ENCODE data around the gene RNASET2.

Gene RNASET2

DNA sequence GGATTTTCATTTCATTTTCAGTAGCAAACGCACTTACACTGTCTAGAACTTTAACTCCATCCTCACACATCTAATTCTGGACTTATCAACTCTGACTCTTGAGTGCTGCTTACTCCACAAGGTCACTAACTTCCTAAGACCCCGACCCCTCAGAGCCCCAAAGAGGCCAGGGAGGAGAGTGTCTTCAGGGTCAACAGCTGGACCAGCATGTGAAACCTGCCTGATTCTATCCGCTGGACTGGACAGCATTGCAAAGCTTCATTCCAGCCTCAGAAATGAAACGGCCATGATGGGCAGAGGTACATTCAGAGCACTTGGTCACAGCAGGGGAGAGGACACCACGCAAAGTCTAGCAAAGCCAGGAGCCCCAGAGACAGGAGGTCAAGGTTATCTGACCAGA, 9.1 kb downstream of the RNASET2 start:
- DNase-seq (ENCODE audit: low read depth), result no peak

DNA sequence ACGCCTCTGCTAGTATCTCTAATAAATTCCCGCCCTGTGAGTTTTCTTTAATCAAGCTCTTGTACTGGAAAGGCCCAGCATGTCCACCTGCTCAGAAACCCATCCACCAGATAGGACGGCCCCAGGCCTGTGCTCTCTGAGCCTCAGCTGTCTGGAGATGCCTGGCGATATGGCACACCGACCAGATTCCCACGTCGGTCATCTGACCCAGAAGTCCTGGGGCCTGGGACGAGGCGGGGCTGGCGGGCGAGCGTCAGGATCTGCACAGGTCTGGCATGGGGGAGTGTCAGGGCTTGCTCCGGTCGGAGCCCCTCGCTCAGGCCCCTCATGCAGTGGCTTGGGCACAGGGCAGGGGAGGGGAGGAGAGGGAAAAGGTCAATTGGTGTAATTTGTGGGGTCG, 10.2 kb downstream of the RNASET2 start:
- no peak for DNase-seq (ENCODE audit: low read depth)

DNA sequence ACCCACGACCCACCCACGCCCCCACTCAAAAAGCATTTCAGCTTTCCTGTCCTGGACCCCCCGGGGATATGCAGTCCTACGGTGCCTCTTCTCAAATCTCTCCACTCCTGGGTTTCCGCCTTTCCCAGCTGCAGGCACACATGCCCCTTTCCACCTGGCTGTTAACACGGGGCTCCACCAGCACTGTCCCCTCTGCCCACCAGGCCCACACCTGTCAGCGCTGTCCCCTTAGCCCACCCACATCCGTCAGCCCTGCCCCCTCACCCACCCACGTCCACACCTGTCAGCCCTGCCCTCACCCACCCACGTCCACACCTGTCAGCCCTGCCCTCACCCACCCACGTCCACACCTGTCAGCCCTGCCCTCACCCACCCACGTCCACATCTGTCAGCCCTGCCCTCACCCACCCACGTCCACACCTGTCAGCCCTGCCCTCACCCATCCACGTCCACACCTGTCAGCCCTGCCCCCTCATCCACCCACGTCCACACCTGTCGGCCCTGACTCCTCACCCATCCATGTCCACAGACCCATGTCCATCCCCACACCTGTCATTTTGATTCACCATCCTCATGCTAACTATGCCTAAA, 11.6 kb downstream of the RNASET2 start:
- DNase-seq (ENCODE audit: low read depth), result no peak

DNA sequence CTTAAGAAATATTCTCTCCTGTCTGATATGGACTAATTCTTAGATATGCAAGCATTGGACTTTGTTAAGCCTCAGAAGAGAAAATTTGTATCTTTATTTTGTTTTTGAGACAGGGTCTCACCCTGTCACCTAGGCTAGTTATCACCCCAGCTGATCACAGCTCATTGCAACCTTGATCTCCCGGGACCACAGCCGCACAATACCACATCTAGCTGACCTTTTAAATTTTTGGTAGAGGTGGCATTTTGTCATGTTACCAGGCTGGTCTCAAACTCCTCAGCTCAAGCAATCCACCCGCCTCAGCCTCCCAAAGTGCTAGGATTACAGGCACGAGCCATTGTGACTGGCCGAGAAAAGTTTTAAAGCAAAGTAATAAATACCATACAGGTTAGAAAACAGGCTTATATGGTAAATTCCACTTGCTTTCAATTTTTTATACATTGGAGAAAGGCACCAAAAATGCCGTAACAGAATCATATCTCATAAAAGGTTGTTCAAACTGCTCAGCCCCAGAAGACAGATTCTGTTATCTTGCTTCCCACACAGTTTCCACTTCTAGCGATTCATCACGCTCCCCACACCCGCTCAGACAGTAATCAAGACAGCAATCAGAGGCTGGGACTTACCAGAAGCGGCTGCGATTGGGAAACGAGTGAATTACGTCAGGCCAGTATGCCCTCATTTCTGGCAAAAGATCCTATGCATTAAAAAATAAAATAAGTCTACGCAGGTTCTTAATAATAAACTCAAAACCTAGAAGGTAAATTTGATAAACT, 13.8 kb downstream of the RNASET2 start:
- no peak for DNase-seq (ENCODE audit: low read depth)

DNA sequence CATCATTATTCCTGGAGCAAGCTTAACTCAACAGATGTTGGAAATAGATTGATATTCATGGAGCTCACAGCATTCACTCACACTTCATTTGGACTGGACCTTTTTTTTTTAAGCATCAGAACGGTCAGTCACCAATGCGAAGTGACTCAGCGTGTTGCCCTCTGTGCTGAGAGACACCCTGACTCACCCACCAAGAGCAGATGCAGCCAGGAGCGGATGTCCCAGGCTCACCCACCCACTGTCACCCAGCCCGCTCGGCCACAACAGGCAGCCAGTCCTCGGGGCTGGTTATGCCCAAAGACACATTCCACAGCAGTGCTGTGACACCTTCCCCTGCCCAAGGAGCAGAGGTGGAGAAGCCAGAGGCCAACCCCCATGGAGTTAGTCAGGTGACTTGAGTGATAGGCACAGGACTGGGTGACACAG, 15.7 kb downstream of the RNASET2 start:
- DNase-seq (ENCODE audit: low read depth), result no peak

DNA sequence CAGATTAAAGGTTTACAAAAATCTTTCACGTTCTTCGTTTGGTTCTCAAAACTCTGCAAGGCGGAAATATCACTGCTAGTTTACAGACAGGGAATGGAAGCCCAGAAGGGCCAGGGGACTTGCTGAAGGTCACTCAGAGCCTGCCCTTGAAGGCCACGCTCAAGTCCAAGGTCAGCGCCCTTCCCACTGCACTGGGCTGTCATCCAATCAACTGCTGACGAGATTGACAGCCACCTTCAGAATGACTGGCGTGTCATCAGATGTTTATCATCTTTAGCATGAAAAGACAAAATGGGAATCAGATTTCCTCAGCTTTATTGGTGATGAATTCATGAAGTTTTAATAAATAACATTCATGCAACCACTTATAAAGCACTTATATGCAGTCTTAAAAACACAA, 16.5 kb downstream of the RNASET2 start:
- no peak for DNase-seq (ENCODE audit: low read depth)

DNA sequence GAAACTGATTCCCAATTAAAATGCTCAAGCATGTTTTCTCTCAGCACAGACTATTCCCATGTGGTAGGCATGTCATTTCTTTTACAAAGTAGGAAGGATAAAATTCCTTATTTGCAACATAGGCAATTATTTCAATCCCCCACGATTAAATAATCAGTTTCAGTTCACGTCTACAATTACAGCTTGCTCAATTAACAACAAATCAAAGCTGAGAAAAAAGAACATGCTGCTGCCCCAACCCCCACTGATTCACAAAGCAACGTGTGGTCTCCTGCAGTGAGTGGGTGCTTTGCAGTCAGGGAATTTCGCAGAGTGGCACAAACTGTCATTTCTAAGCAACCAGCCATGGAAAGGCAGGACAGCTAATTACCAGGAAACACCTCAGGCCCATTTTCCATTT, 17.0 kb downstream of the RNASET2 start:
- no peak for DNase-seq (ENCODE audit: low read depth)

DNA sequence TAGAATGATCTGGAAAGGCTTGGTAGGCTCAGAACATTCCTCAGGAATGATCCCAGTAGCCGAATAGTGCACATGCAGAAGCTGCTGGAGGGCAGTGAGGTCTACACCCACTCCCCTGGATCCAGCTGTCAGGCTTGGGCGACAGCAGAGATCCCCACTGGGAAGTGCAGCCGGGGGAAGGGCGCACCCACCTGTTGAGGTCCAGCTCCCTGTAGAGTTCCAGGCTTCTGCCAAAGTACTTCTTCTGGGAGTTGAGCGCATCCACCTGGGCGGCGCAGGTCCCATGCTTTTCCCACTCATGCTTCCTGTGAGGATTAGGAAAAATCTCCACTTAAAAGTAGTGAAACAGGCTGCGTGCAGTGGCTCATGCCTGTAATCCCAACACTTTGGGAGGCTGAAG, 17.6 kb downstream of the RNASET2 start:
- DNase-seq (ENCODE audit: low read depth), result no peak

DNA sequence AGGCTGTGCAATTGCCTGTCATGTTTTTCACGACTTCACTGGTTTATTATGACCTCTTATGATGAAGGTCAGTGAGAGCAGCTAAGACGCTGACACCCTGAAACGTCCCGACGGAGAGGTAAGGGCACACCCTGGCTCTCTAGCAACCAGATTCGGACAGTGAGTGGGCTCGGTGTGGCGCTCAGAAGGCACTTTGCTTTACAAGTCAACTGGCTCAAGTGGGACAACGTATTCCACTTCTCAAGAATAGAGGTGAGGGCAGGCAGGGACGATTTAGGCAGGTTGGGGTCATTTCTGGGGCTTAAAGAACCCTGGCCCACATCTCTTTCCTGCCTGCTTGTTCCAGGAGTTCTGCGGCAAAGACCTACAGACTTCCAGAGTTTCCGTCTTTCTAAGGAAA, 18.2 kb downstream of the RNASET2 start:
- DNase-seq (ENCODE audit: low read depth), result no peak

DNA sequence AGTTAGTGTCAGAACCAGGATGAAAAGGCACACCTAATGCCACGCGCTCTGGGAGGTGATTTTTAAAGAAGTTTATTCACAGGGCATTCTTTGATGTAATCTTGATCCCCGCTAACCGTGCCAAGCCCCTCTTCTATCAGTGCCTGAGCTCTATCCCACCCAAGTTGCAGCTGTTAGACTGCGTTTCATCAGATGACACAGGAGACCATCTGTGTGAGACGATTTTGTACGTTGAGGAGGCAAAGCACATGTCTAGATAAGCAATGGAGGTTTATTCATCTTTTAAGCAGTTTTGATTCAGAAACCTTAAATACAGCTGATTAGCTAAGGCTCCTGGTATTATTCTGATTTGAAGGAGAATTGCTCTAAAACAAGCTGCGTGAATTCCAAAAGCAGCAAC, 18.6 kb downstream of the RNASET2 start:
- no peak for DNase-seq (ENCODE audit: low read depth)

DNA sequence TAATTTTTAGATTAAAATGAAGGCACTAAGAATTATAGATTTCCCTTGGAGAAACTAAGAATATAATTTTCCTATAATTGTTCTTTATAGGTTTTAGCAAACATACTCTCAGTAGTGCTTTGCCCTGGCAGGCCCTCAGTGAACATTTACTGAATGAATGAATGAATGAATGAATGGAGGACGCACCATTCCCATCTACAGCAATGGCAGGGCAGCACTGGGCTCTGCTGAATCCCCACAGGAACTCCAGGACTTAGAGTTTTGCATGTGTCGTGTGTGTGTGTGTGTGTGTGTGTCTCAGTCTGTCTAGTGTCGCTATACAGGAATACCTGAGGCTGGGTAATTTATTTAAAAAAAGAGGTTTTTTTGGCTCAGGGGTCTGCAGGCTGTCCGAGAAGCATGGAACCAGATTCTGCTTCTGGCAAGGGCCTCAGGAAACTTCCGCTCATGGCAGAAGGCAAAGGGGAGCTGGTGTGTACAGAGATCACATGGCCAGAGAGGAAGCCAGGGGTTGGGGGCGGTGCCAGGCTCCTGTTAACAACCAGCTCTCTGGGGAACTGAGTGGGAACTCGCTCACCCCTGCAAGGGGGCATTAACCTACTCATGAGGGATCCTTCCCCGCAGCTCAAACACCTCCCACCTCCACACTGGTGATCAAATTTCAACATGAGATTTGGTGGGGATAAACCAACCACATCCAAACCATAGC, 20.1 kb downstream of the RNASET2 start:
- no peak for DNase-seq (ENCODE audit: low read depth)

DNA sequence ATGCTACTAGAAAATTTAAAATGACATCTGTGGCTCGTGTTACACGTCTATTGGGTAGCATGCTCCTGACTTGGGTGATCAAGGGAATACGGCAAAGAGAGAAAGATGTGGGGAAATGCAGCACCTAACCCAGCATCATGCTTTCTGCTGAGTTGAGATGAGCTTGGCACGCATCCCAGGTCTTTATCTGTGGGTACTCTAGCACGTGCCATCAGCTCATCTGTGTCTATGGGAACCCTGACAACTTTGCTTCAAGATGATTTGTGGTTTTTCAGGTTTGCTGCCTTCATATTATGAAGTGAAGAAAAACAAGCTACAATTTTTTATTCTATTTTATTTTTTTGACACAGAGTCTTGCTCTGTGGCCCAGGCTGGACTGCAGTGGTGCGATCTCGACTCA, 21.0 kb downstream of the RNASET2 start:
- DNase-seq (ENCODE audit: low read depth), result no peak

DNA sequence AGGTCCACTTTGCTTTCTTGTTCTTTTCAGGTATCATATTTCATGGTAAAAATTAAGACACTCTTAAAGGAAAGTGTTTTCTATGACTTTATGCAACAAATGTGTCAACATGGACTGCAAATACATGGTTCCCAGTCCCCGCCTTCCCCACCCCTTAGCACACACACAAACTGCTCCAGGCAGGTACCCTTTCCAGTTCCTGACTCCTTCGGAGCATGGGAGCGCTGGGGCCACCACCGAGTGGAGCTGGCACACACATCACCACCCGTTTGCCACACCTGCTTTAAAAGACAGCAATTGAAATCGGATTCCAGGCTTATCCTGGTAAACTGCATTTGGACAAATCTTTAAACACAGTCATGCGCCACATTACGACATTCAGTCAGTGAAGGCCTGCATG, 22.2 kb downstream of the RNASET2 start:
- no peak for DNase-seq (ENCODE audit: low read depth)

DNA sequence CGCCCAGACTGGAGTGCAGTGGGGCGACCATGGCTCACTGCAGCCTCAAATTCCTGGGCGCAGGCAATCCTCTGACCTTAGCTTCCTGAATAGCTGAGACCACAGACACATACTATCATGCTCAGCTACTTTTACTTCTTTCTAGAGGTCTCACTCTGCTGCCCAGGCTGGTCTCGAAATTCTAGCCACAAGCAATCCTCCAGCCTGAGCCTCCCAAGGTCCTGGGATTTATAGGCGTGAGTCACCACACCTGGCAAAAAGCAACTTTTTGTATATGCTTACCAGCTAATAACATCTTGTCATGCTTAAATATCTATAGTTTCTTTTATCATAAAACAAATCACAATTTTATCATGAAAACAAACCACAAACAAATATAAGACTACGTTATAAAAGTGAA, 23.0 kb downstream of the RNASET2 start:
- no peak for DNase-seq (ENCODE audit: low read depth)

DNA sequence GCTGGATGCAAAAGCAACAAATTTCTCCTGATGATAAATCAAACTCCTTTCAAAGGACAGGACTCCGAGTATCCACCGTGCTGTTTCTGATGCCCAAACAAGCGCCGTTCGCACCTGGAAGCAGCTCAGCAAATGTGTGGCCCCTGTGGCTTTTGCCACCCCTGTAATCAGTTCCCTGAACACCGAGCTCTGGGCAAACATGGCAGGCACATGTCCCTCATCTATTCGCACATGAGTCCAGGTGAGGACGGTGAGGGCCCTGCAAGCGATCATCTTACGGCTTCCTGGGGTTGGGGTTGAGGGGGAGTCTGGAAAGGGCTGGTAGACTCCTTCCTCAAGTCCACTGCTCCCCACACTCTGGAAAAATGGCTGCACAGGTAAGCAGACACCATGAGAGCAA, 23.7 kb downstream of the RNASET2 start:
- no peak for DNase-seq (ENCODE audit: low read depth)

DNA sequence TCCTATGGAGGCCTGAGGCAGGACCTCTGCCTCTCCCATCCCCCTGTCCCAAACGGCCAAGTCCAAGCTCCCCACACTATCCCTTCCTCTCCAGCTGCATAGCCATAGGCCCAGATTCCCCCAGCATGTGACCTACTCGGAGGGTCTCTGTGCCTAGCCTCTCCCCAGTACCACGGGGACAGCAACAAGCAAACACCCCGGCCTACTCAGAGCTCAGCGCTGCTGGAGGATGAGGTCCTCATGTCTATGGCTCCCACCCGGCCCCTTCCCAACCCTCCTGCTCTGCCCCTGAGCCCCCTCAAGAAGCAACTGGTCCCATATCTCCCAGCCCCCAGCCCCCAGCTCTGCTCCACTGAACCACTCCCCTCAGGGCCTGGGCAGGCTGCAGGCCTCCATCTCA, 24.2 kb downstream of the RNASET2 start:
- DNase-seq (ENCODE audit: low read depth), result no peak

DNA sequence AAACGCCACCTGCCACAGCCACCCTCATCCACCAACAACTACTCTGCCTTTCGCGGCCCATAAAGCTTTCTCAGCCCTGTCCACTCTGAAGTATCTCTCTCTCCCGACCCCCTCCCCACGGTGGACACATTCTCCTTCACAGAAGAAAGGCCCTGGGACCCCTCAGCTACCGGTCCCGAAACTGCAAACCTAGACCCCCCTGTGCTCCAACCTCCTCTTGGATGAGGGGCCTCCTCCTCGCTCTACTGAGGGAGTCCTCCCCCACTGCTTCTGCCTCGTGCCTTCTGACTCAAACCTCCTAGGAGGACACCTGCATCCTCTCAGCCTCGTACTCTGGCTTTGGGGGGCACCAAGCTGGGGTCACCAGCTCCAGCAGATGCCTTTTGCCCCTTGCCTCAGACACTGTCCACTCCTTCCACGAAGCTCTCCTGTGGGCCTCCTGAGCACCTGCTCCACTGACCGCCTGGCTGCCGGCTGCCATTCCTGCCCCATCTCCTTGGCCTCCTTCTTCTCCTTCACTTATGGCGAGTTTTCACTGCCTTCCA, 24.9 kb downstream of the RNASET2 start:
- DNase-seq (ENCODE audit: low read depth), result no peak

DNA sequence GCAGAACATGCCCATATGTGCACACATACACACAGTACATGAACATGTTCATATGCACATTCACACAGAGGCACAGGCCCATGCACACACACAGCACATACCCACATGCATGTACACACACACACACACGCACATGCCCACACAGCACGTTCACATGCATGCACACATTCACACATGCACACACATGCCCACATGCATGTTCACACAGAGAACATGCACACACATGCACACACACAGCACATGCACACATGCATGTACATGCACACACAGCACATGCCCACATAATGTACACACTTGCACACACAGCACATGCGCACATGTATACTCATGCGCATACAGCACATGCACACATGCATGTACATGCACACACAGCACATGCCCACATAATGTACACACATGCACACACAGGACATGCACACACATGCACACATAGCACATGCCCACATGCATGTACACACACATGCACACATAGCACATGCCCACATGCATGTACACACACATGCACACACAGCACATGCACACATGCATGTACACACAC, 25.9 kb downstream of the RNASET2 start:
- DNase-seq (ENCODE audit: low read depth), result no peak

DNA sequence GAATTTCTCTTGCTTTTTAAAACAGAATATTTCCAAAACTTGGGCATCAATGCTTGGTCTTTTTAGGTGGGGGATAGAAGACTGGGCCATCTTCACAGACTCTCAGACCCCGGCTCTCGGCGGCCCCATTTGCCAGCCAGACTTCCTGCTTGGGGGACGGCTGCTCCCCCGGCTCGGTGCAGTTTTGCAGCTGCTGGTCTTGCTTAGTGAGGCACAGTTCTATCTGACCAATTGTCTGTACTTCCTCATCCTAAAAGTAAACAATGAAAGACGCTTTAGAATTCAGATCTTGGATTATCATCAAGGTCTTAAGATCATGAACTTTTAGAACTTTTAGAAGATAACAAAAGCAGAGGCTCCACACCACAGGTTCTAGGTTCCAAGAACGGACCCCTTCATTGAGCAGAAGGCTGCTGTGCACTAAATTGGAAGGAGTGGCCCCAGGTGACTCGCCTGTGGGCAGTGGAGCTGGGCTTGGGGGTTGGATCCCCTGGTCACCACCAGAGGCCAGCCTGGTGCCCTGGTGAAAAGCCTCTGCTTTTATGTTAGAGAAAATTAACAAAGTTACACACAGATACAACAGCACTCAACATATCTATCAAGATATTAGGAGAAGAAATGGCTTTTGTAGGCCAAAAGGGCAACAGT, 26.7 kb downstream of the RNASET2 start:
- DNase-seq (ENCODE audit: low read depth), result no peak

DNA sequence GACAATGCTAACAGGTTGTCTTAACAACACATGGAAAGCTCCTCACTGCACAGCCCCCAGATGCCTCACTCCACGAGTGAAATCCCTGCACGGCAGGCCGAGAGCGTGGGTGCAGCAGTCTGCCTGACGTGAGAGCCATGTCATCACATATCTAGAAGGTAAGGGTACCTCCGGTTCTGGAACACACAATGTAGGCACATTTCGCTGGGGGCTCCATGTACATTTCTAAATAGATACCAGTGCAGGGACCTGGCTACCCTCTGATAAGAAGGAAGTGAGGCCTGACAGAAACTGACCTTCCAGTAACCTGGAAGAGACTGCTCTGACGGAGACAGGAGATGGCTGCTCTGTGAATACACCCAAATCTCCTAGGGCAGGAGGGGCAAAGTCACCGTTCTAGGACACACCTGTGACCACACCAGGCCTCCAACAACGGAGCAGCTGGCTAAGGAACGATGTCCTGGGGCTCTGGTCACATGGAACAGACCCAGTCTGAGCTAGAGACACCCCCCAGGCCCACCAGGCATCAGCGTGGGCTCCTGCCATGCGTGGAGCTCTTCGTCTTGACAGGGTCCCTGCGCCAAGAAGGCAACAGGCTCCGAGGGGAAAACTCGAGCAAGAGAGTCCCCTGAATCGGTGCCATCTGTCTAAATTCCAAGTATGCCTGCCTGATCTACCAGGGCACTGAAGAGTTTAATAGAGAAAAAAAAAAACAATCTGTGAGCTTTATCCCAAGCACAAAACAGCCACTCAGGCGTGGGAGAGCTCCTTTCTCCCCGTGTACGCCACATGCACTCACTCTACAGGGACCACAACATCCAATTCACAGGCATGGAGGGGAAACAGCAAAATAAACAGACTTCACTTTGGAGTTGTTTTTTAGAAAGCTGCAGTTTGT, 27.5 kb downstream of the RNASET2 start:
- no peak for DNase-seq (ENCODE audit: low read depth)

DNA sequence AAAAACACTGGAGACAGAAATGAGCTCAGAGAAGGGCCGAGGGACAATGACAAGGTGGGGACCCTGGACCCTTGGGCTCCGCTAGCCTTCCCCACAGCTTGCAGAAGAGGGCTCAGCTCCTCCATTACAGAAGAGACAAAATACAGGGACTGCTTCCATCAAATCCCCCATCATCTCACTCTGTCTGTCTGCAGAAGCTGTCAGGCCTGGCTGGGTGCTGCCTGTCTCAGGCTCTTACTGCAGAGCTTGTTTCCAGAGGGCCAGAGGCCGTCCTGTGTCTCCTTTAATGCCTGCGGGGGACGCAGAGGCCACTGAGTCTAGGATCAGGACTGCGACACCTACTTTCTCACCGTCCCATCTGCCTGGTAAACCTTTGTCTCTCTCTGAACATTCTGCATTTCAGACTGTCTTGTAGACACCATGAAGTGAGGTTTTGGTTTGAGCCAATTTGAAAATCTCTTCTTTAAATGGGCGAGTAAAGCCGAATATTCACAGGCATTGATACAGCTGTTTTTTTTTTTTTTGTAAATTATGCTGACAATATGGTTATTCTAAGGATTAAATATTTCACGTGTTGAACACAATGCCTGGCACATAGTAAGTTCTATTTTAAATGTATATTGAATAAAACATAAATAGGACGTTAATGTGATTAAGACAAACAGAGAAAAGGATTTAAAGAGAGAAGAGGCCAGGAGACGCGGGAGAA, 28.3 kb downstream of the RNASET2 start:
- no peak for DNase-seq (ENCODE audit: low read depth)
